Esophagus muscularis mucosa (tissue), 4 donors: ENCODE data around the gene CGB3. TPM values are rescaled to one million over a fixed set of nuclear protein-coding genes. Genes with fewer than 3 reads are reported as not detected.
"Not testable (repeated sequence)": the region's sequence is repeated elsewhere in the genome, so short reads cannot be mapped to it uniquely, and the experiment has no call there.

Source experiments
- DNase-seq: peaks from one replicate; pipeline ENCODE4 v3.0.0-alpha.2; 2017; ENCODE audit errors: extremely low spot score
- H3K27ac ChIP-seq, 4 donors: fragments of 200-600 bp; sonication (generic); replicated peaks in 1 of 4; 1 replicate in 3 of 4; 2 replicates in 1 of 4; pipeline ENCODE4 v1.5.1; 2016 to 2019; ENCODE audit warnings: mild to moderate bottlenecking in 1 of 4
- H3K27me3 ChIP-seq, 4 donors: fragments of 200-600 bp; sonication (generic); one replicate each; pipeline versions ENCODE4 v1.5.1 to v1.6.0; 2016 to 2019
- H3K36me3 ChIP-seq, 4 donors: fragments of 200-600 bp; sonication (generic); one replicate each; pipeline ENCODE4 v1.5.1; 2016 to 2019
- H3K4me1 ChIP-seq, 4 donors: fragments of 200-600 bp; sonication (generic); one replicate each; pipeline ENCODE4 v1.5.1; 2016 to 2019
- H3K4me3 ChIP-seq, 4 donors: fragments of 200-600 bp; sonication (generic); 1 replicate in 2 of 4; 2 replicates in 2 of 4; pipeline ENCODE4 v1.5.1; 2016 to 2019; ENCODE audit warnings: mild to moderate bottlenecking in 4 of 4, moderate library complexity in 1 of 4
- H3K9me3 ChIP-seq, 4 donors: fragments of 200-600 bp; sonication (generic); 1 replicate in 3 of 4; 2 replicates in 1 of 4; pipeline ENCODE4 v1.5.1; 2016 to 2019
- CTCF ChIP-seq, 3 experiments: fragments of 200-600 bp in 2 of 3; fragments of 450-650 bp in 1 of 3; sonication (generic) in 2 of 3; IDR thresholded peaks; one replicate each; pipeline ENCODE4 v1.5.1; 2017 to 2019; ENCODE audit warnings: antibody characterized with exemption in 3 of 3, mild to moderate bottlenecking in 2 of 3, moderate library complexity in 1 of 3
- EP300 ChIP-seq: sonication (generic); formaldehyde crosslinking; IDR thresholded peaks from one replicate; pipeline ENCODE4 v1.6.1; 2017; ENCODE audit warnings: antibody characterized with exemption
- POLR2A ChIP-seq: fragments of 450-650 bp; IDR thresholded peaks from one replicate; pipeline ENCODE4 v1.6.1; 2017; ENCODE audit warnings: antibody characterized with exemption, moderate library complexity, mild to moderate bottlenecking, low read depth
- POLR2AphosphoS5 ChIP-seq, 2 donors: sonication (generic); formaldehyde crosslinking; IDR thresholded peaks; one replicate each; pipeline ENCODE4 v1.6.1; 2017; ENCODE audit warnings: antibody characterized with exemption in 2 of 2
- WGBS: methylation state at CpG from one replicate; pipeline ENCODE4 v1.1.5; 2018; 5-methylcytosine and 5-hydroxymethylcytosine counted together
- intact Hi-C: fragments of 100-400 bp; cut with DNase I; formaldehyde crosslinking; loops from one replicate; pipeline ENCODE4 v1.15.1; 2023
- total RNA-seq, 4 donors: library from RNA; depleted of rRNA; stranded (reverse); fragments of >200 nt; gene quantifications; one replicate each; pipeline versions ENCODE4 v1.1.0 to v1.2.1, GENCODE V29; 2016

Gene CGB3
- total RNA-seq, 4 donors from 2014 or later = not detected

- 90% methylated on average over 2 of the region's 2 CpGs for WGBS
- intact Hi-C loops = no loop called here
Measured at GRCh38 chr19:49061000-49061399, 36.9 kb upstream of the CGB3 start.

GRCh38 chr19:49059053-49059452 is 34.9 kb upstream of the CGB3 start:
- TF ChIP-seq POLR2AphosphoS5 (IDR thresholded peaks at IDR 0.05) = no peak
- TF ChIP-seq POLR2A = no peak
- no peak for TF ChIP-seq EP300
- no peak for TF ChIP-seq CTCF (IDR thresholded peaks at IDR 0.05)

More at GRCh38 chr19:49061000-49061399, 36.9 kb upstream of the CGB3 start:
- DNase-seq = no peak
- Histone ChIP-seq H3K4me3 (no peak overlapping the region), H3K27me3 (peaks cover 0 to 83% (median 25%) of the 10 kb centered on the region in 4 donors), H3K4me1 (peaks cover 24 to 37% (median 33%) of the 10 kb centered on the region in 4 donors), H3K9me3 (no peaks in the 10 kb centered on the region), H3K36me3 (no peaks in the 10 kb centered on the region), H3K27ac (no peak overlapping the region)
- TF ChIP-seq EP300 = no peak
- no peak for TF ChIP-seq POLR2AphosphoS5 (IDR thresholded peaks at IDR 0.05)
- no peak for TF ChIP-seq CTCF (IDR thresholded peaks at IDR 0.05)
- no peak for TF ChIP-seq POLR2A

DNA sequence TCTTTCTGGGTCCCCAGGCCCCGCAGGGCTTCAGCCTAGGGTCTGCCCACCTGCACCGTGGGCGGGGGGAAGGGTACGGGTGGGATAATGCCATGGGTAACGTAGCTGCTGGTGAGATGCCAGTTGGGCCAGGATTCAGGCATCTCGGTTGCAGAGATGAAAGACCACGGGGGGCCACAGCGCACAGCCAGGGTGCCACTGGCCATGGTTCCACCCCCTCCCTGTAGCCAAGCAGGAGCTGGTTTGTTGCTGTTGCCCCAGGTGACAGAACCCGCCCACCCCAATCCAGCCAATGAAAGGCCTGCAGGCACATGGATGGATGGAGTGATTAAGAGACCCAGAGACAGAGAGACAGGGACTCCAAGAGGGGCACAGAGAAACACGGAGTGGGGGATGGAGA is 34.4 kb upstream of the CGB3 start:
- TF ChIP-seq CTCF (IDR thresholded peaks at IDR 0.05) (no peak), POLR2A (no peak), EP300 (no peak), POLR2AphosphoS5 (IDR thresholded peaks at IDR 0.05) (no peak)
- no peaks in the 10 kb centered on the region for H3K9me3 ChIP-seq
- H3K27ac ChIP-seq = no peak overlapping the region
- WGBS = 58% methylated on average over 7 of the region's 10 CpGs
- peaks cover 0 to 59% (median 9%) of the 10 kb centered on the region in 4 donors for H3K27me3 ChIP-seq
- peaks cover 16 to 27% (median 25%) of the 10 kb centered on the region in 4 donors for H3K4me1 ChIP-seq
- no peak for DNase-seq
- no peaks in the 10 kb centered on the region for H3K36me3 ChIP-seq
- intact Hi-C loops = no loop called here
- H3K4me3 ChIP-seq = no peak overlapping the region

More at GRCh38 chr19:49059053-49059452, 34.9 kb upstream of the CGB3 start:
- H3K27ac ChIP-seq = no peak overlapping the region
- no peaks in the 10 kb centered on the region for H3K36me3 ChIP-seq
- WGBS = 50% methylated on average over 9 of the region's 9 CpGs
- H3K9me3 ChIP-seq = no peaks in the 10 kb centered on the region
- no peak overlapping the region for H3K4me3 ChIP-seq
- peaks cover 16 to 27% (median 25%) of the 10 kb centered on the region in 4 donors for H3K4me1 ChIP-seq
- peaks cover 0 to 64% (median 9%) of the 10 kb centered on the region in 4 donors for H3K27me3 ChIP-seq
- no peak for DNase-seq
- intact Hi-C loops = no loop called here

GRCh38 chr19:49057636-49058234 is 33.6 kb upstream of the CGB3 start, which contains the start of gene CGB7:
Gene CGB7, minus strand, starts transcription at chr19:49057749. Its CDS starts 2,374 bp downstream, at chr19:49055375.
- DNase-seq = no peak
- 5% methylated on average over 17 of the region's 38 CpGs for WGBS
- intact Hi-C loops = no loop called here
- Histone ChIP-seq H3K36me3 (no peaks in the 10 kb centered on the region), H3K27me3 (peaks cover 0 to 50% (median 9%) of the 10 kb centered on the region in 4 donors), H3K27ac (no peak within 1 kb of the TSS), H3K4me1 (peaks cover 16 to 27% (median 25%) of the 10 kb centered on the region in 4 donors), H3K9me3 (no peaks in the 10 kb centered on the region), H3K4me3 (peak within 1 kb of the TSS; percentile 53 to 63 (median 60))
- TF ChIP-seq POLR2AphosphoS5 (IDR thresholded peaks at IDR 0.05) (no peak), EP300 (no peak), CTCF (IDR thresholded peaks at IDR 0.05) (no peak), POLR2A (no peak)

GRCh38 chr19:49056902-49057596 is 32.9 kb upstream of the CGB3 start:
- DNase-seq, H3K9me3 ChIP-seq, intact Hi-C loops, H3K36me3 ChIP-seq, H3K27ac ChIP-seq: not testable (repeated sequence)
- Histone ChIP-seq H3K4me3 (peak overlapping the region; percentile 53 to 63 (median 60)), H3K27me3 (peaks cover 0 to 44% (median 9%) of the 10 kb centered on the region in 4 donors), H3K4me1 (peaks cover 16 to 27% (median 25%) of the 10 kb centered on the region in 4 donors)
- WGBS = 7% methylated on average over 19 of the region's 34 CpGs
